Measurements from ENCODE around the gene MARVELD1.

- TF ChIP-seq POLR2A (IDR thresholded peaks at IDR 0.05) (no peak), CTCF (IDR thresholded peaks at IDR 0.05) (no peak), POLR2AphosphoS5 (IDR thresholded peaks at IDR 0.05) (peak; percentile 24)
These were observed 29.8 kb upstream of the MARVELD1 start for GRCh38 chr10:97683556-97684367.
